ENCODE data around the gene BRINP1.

Gene BRINP1, protein sequence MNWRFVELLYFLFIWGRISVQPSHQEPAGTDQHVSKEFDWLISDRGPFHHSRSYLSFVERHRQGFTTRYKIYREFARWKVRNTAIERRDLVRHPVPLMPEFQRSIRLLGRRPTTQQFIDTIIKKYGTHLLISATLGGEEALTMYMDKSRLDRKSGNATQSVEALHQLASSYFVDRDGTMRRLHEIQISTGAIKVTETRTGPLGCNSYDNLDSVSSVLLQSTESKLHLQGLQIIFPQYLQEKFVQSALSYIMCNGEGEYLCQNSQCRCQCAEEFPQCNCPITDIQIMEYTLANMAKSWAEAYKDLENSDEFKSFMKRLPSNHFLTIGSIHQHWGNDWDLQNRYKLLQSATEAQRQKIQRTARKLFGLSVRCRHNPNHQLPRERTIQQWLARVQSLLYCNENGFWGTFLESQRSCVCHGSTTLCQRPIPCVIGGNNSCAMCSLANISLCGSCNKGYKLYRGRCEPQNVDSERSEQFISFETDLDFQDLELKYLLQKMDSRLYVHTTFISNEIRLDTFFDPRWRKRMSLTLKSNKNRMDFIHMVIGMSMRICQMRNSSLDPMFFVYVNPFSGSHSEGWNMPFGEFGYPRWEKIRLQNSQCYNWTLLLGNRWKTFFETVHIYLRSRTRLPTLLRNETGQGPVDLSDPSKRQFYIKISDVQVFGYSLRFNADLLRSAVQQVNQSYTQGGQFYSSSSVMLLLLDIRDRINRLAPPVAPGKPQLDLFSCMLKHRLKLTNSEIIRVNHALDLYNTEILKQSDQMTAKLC

GRCh38 chr9:119368681-119369581, at the start of gene BRINP1:
Gene BRINP1 (minus strand): TSS chr9:119369435. CDS start chr9:119313355, 56,080 bp downstream.
- DNase-seq, result peak; percentile 77

- DNase-seq, result no peak
Measured at GRCh38 chr9:119418721-119419120, 49.5 kb upstream of the BRINP1 start.

DNA sequence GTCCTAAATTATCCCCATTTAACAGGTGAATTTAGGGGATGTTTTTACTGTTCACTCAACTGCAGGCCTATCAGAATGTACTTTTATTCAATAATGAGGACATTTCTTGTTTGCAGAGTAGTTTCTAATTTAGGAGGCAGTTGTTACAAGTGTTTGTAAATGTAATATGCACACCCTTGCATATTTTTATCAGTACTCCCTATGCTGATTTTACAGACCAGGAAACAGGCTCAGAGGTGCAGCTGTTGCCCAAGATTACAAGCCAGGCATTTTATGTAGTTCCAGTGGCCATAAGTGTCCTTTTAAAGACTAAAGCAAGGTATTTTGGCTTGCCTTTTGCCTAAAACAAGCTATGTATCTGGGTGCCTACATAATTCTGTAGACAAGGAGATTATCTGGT, 47.6 kb upstream of the BRINP1 start:
- DNase-seq, result no peak

DNA sequence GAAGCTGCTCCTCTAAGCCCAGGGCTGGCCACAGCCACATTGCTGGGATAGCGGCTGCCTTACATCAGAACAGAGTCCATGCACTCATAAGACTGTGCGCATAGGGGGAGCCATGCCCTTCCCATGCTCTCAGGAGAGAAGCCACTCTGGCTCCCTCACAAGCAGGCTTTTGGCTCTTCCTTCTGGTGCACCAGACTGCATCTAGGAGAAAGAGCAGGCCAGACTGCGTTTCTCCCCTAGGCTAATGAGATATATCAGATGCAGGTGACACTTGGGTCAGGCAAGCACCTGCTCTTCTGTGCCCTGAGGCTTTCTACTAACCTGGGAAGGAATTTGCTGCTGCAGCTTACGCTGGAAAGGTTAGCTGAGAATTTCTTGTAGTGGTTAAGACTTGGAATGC, 43.2 kb upstream of the BRINP1 start:
- no peak for DNase-seq

DNA sequence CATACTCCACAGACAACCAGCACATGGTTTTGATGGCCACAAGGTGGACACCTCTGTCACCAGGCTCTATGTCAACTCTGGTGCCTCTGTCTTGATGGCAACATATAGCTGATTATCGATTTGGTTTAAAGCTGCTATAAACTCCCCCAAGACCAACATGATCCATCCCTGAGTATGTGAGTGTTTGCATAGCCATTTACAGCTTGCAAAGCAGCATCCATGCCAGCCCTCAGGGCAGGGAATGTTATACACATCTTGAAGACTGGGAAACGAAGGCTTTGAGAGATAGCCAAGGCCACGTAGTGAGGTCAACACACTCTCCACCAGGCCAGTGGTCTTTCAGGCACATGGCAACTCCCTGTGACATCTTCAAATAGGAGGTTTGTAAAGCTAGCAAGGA, 40.3 kb upstream of the BRINP1 start:
- no peak for DNase-seq

DNA sequence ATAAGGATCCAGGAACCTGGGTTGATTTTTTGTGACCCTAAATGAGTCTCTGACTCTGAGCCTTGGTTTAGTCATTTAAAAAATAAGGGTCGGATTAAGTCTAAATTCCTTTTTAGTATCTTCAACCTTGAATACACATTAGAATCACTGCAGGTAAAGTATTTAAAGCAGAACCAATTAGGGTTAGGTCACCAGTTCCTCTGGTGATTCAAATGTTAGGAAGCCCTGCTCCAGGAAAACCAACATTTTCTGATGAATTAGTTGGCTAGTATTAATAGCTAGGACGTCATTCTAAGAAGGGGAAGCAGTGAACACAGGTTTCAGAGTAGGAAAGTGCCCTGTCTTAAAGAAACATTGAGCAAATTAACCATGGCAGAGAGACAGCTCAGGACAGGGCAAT, 31.4 kb upstream of the BRINP1 start:
- DNase-seq, result no peak

- DNase-seq, result no peak
Measured at GRCh38 chr9:119398350-119398749, 29.1 kb upstream of the BRINP1 start.

- no peak for DNase-seq
Measured at GRCh38 chr9:119391878-119392277, 22.6 kb upstream of the BRINP1 start.

DNA sequence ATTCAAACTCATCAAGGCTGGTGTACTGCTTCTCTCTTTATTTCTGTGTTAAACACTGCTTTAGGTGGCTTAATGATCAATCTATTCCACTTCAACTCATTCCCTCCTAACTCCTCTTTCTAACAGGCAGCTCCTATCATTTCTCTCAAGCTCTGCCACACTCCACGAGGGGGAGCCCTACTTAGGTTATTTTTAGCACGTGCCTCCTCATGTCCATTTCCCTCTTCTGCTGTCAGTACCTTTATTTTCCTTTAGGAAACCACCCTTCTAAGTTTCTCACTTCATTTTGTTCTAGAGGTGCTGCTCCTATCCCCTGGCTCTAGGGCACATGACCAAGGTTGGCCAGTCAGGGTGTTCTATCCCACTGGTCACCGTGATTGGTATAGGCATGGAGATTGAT, 6.7 kb upstream of the BRINP1 start:
- DNase-seq, result peak; percentile 14

DNA sequence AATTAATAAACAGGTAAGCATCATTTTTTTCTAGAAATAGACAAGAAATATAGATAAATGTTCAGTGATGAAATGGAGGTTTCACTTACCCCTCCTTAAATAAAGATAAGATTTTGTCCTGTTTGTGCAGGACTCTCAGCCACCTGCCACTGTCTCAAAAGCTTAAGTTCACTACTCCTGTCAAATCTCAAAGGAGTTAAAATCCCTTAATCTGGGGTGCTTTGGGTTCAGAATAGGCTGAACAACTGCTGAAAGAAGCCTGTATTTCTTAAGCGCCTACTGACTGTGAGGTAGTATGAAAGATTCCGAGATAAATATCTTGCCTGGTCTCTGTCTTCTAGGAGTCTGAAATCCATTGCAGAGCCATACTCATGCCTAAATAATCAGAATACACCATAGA, 3.7 kb upstream of the BRINP1 start:
- no peak for DNase-seq

- no peak for DNase-seq
Measured at GRCh38 chr9:119370816-119371215, 1.6 kb upstream of the BRINP1 start.

GRCh38 chr9:119369680-119370366, 588 bp upstream of the BRINP1 start:
- no peak for DNase-seq

DNA sequence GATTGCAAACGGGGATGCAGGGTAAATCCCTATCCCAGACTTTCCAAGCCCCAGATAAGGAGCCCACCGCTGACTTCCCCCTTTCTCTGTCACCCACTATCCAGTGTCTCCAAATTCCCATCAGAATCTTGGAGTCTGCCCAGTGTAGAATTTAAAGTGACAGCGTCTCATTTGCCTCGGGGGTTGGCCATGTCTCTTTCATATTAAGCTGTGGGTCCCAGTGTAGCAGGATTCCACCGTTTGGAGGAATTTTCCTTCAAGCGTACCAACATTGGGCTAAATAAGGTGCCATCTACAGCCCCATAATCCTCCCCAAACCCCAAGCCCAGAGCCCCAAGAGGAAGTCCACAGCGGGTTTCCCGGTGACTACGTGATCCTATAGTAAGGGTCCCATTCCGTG, 1.1 kb downstream of the BRINP1 start:
- DNase-seq, result no peak

DNA sequence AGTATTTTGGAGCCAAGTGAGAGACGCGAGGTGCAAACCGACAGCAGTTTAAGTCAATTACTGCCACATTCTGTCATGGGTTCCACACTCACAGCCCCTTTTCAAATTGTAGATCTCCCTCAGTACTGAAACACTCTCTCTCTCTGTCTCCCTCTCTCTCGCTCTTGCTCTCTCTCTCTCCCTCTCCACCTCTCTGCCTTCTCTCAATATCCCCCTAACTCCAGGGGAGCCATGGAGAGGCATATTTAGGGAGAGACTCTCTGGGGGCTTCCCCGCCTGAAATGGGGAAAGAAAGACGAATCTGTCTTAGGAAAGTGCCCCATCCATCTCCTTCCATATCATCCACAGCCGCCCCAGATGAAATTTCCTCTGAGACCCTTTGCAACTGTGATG, 1.6 kb downstream of the BRINP1 start:
- DNase-seq, result no peak

DNA sequence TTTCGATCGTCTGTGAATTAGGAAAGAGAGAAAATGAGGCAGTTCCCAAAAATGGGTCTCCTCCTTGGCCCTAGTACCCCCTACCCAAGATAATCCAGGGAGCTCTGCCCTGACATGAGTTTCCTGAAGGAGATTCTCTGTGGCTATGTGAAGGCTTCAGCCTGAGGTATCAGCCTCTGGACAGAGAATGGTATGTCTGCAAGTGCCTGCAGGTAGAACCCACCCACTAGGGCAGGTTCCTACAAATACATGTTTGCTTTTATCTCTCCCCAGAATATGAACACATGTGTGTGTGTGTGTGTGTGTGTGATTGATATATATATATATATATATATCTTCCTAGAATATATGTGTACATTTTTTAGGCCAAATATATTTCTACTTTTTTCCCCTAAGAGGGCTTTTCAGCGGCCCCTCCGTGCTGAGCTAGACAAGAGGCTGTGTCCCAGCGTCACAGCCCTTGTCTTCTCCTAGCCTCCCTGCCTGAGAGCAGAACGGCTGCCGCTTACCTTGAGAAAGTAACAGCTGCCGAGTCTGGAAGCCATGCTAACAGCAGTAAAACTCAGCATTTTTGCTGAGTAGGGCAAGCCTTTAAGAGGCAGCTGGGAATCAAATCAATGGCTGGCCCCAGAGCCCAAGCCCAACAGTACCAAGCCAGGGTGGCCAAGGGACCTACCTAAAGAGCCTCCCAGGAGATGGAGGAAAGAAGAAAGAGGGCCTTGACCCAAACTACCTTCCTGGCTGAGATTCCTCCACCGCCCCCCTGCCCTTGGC, 2.1 kb downstream of the BRINP1 start:
- no peak for DNase-seq

- peak; percentile 58 for DNase-seq
Measured at GRCh38 chr9:119365291-119366027, 3.8 kb downstream of the BRINP1 start.

DNA sequence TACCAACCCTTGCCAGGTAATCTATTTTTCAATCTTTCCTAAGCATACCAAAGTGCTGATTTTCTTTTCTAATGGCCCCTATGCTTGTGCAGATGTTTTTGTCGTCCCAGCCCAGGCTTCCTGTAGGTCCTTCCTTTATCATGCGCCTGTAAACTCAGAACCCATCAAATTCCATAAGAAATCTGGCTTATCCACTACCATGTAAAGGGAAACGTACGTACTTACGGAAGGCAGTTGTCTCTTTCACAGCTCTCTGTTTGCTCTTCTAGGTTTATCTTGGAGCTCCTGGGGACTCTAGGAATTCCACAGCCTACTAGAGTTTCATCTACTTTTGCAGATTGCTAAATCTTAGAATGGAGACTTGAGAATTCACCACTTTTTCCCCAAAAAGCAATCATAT, 9.0 kb downstream of the BRINP1 start:
- no peak for DNase-seq

GRCh38 chr9:119357336-119358096, 11.7 kb downstream of the BRINP1 start:
- no peak for DNase-seq

DNA sequence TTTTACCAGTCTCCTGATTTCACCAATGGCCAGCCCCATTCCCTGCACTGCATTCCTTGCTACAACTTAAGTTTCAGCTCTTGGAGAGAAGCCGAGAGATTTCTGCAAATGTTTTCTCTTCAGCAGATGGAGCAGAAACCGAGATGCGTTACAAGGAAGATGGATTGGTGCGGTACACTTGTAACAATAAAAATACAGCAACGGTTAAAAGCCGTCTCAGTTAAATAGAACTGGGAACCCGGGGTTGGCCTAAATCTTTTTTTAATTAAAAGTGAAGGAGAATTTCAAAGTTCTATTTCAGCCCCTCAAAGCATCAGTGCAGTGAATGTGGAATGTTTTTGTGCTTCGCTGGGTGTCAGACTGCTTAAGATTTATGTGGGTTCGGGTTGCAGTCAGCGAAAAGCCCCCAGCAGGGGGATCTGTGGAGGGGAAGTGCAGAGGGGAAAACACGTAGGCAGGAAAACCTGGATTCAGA, 19.8 kb downstream of the BRINP1 start:
- no peak for DNase-seq
